ENCODE measurements around the gene SLC2A9. TPM values are rescaled to one million over a fixed set of nuclear protein-coding genes. Genes with fewer than 3 reads are reported as not detected.

The SLC2A9 gene
- total RNA-seq, 2 donors from 2014 or later, result 0.95 to 1.9 TPM

DNA sequence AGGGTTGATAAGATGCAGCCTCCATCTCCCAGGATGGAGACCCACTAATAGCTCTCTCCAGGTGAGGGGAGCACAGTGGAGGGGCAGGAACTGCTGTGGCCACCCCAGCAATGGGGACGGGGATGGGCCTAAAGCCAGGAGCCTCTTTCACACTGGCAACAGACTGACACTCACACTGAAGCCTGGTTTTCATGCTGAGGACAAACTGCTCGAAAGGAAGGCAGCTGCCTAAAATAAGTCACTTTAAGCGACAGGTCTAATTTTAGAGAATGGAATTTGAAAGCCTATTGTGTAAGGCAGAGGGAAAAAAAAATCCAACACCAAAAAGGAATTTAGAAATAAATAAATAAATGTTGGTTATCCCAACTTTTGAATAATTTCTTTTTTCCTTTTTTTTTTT, 104.4 kb downstream of the SLC2A9 start:
- H3K4me3 Mint-ChIP-seq, result no peak overlapping the region
- no peaks in the 10 kb centered on the region for H3K9me3 ChIP-seq (ENCODE audit: control insufficient read depth, low read length)
- DNase-seq, result no peak
- no peaks in the 10 kb centered on the region for H3K36me3 Mint-ChIP-seq (ENCODE audit: low read depth)
- H3K27me3 ChIP-seq (ENCODE audit: control insufficient read depth, insufficient read depth, low read length, poor library complexity, severe bottlenecking), result no peaks in the 10 kb centered on the region
- H3K4me1 ChIP-seq (ENCODE audit: control insufficient read depth, insufficient read depth, low read length), result peaks cover 2% of the 10 kb centered on the region
- peaks cover 6% of the 10 kb centered on the region for H3K4me1 Mint-ChIP-seq
- H3K9ac ChIP-seq (ENCODE audit: extremely low read depth, low read length, poor library complexity, severe bottlenecking), result no peak overlapping the region
- no peaks in the 10 kb centered on the region for H3K9me3 Mint-ChIP-seq
- peaks cover 4% of the 10 kb centered on the region for H3K27me3 Mint-ChIP-seq (ENCODE audit: insufficient read depth)
- H3K27ac ChIP-seq (ENCODE audit: low read depth, low read length), result no peak overlapping the region
- H3K36me3 ChIP-seq (ENCODE audit: control insufficient read depth, insufficient read depth, low read length), result no peaks in the 10 kb centered on the region
- H3K4me3 ChIP-seq (ENCODE audit: low read length), result no peak overlapping the region
- WGBS, 2 experiments (ENCODE audit: insufficient coverage in 1 of 2, insufficient read length in 1 of 2), result 84 to 100% methylated on average over 3 of the region's 3 CpGs
- TF ChIP-seq, protein P1, sequence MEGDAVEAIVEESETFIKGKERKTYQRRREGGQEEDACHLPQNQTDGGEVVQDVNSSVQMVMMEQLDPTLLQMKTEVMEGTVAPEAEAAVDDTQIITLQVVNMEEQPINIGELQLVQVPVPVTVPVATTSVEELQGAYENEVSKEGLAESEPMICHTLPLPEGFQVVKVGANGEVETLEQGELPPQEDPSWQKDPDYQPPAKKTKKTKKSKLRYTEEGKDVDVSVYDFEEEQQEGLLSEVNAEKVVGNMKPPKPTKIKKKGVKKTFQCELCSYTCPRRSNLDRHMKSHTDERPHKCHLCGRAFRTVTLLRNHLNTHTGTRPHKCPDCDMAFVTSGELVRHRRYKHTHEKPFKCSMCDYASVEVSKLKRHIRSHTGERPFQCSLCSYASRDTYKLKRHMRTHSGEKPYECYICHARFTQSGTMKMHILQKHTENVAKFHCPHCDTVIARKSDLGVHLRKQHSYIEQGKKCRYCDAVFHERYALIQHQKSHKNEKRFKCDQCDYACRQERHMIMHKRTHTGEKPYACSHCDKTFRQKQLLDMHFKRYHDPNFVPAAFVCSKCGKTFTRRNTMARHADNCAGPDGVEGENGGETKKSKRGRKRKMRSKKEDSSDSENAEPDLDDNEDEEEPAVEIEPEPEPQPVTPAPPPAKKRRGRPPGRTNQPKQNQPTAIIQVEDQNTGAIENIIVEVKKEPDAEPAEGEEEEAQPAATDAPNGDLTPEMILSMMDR (conservative IDR thresholded peaks at IDR 0.05), result no peak
- no peak overlapping the region for H3K27ac Mint-ChIP-seq

DNA sequence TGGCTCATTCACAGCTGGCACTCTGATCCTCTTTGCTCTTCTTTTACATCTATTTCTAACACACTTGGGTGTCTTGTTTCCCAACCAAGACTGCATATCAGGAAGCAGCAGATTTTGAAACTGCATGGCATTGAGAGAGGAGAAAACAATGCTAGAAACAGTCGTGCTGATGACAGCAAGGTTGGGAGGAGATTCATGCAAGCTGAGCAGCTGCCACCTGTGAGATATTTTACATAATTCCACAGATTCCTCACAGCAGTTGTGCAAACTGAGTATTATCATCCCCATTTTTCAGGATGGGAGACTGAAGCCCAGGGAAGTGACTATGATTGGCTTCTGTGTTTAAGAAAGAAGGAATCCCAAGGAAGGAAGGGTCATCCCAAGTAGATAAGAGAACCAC, 105.0 kb downstream of the SLC2A9 start:
- TF ChIP-seq, protein P1 (conservative IDR thresholded peaks at IDR 0.05), result no peak
- Histone ChIP-seq H3K27me3 (ENCODE audit: control insufficient read depth, insufficient read depth, low read length, poor library complexity, severe bottlenecking) (no peaks in the 10 kb centered on the region), H3K9ac (ENCODE audit: extremely low read depth, low read length, poor library complexity, severe bottlenecking) (no peak overlapping the region), H3K4me1 (ENCODE audit: control insufficient read depth, insufficient read depth, low read length) (peaks cover 2% of the 10 kb centered on the region), H3K36me3 (ENCODE audit: control insufficient read depth, insufficient read depth, low read length) (no peaks in the 10 kb centered on the region), H3K27ac (ENCODE audit: low read depth, low read length) (no peak overlapping the region), H3K4me3 (ENCODE audit: low read length) (no peak overlapping the region), H3K9me3 (ENCODE audit: control insufficient read depth, low read length) (no peaks in the 10 kb centered on the region)
- H3K36me3 Mint-ChIP-seq (ENCODE audit: low read depth), result no peaks in the 10 kb centered on the region
- H3K4me3 Mint-ChIP-seq, result no peak overlapping the region
- no peaks in the 10 kb centered on the region for H3K9me3 Mint-ChIP-seq
- 79 to 83% methylated on average over 1 of the region's 1 CpG for WGBS, 2 experiments (ENCODE audit: insufficient coverage in 1 of 2, insufficient read length in 1 of 2)
- H3K27ac Mint-ChIP-seq, result no peak overlapping the region
- DNase-seq, result no peak
- peaks cover 4% of the 10 kb centered on the region for H3K27me3 Mint-ChIP-seq (ENCODE audit: insufficient read depth)
- peaks cover 6% of the 10 kb centered on the region for H3K4me1 Mint-ChIP-seq

GRCh38 chr4:9913846-9914245, 107.5 kb downstream of the SLC2A9 start:
- WGBS, 2 experiments (ENCODE audit: insufficient coverage in 1 of 2, insufficient read length in 1 of 2), result 81% methylated on average over 3 of the region's 3 CpGs; no CpG with 5 or more reads in 1 of the 2 experiments

More at GRCh38 chr4:9913846-9914245, 107.5 kb downstream of the SLC2A9 start:
- no peak overlapping the region for H3K9ac ChIP-seq (ENCODE audit: extremely low read depth, low read length, poor library complexity, severe bottlenecking)
- H3K36me3 ChIP-seq (ENCODE audit: control insufficient read depth, insufficient read depth, low read length), result no peaks in the 10 kb centered on the region
- Mint-ChIP-seq H3K4me1 (no peaks in the 10 kb centered on the region), H3K9me3 (no peaks in the 10 kb centered on the region), H3K27me3 (ENCODE audit: insufficient read depth) (peaks cover 5% of the 10 kb centered on the region), H3K4me3 (no peak overlapping the region), H3K36me3 (ENCODE audit: low read depth) (no peaks in the 10 kb centered on the region), H3K27ac (no peak overlapping the region)
- no peak overlapping the region for H3K4me3 ChIP-seq (ENCODE audit: low read length)
- H3K4me1 ChIP-seq (ENCODE audit: control insufficient read depth, insufficient read depth, low read length), result no peaks in the 10 kb centered on the region
- TF ChIP-seq, protein P1 (conservative IDR thresholded peaks at IDR 0.05), result peak; percentile 13
- no peak for DNase-seq
- peaks cover 15% of the 10 kb centered on the region for H3K27me3 ChIP-seq (ENCODE audit: control insufficient read depth, insufficient read depth, low read length, poor library complexity, severe bottlenecking)
- no peaks in the 10 kb centered on the region for H3K9me3 ChIP-seq (ENCODE audit: control insufficient read depth, low read length)
- no peak overlapping the region for H3K27ac ChIP-seq (ENCODE audit: low read depth, low read length)

All from endodermal cell (in vitro differentiated cells).